CD1c-positive myeloid dendritic cell (primary cell): Measurements from ENCODE around the gene ANO4.
"Not testable (repeated sequence)": the region's sequence is repeated elsewhere in the genome, so short reads cannot be mapped to it uniquely, and the experiment has no call there.

Source experiments
- DNase-seq: peaks from one replicate; pipeline ENCODE4 v3.0.0-alpha.2; 2016; ENCODE audit errors: extremely low spot score

ANO4 gene

DNA sequence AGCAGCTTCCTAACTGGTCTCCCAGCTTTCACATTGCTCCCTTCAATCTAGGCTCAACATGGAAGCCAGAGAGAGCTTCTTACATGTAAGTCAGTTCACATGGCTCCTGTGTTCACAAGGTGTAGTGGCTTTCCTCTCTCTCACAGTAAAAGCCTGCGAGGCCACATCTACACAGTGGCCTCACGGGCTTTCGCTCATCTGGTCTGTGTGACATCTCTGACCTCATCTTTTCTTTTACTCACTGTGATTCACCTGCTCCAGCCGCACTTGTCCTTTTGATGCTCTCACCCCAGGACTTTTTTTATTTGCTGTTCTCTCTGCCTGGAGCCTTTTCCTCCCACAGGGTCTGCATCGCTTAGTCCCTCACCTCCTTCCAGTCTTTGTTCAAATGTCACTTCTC lies 293.3 kb downstream of the ANO4 start:
- DNase-seq, result no peak

DNA sequence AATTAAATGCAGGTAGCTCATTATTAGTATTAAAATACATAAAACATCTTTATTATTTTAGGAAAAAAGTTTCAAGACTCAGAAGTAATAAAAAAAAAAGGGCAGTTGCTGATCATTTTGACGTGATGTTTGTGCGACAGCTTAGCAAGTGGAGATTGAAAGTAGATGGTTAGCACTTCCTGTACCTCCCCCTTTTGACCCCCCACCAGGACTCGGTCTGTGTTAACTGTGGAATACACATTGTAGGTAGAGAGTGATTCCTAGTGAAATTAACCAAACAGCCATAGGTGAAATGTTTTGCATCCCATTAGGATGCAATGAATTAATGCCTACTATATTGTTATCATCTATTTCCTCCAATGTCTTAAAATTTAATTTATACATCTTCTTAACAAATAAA lies 294.7 kb downstream of the ANO4 start:
- no peak for DNase-seq

DNA sequence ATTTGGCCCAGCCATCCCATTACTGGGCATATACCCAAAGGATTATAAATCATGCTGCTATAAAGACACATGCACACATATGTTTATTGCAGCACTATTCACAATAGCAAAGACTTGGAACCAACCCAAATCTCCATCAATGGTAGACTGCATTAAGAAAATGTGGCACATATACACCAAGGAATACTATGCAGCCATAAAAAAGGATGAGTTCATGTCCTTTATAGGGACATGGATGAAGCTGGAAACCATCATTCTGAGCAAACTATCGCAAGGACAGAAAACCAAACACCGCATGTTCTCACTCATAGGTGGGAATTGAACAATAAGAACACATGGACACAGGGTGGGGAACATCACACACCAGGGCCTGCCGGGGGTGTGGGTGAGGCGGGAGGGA lies 295.6 kb downstream of the ANO4 start:
- DNase-seq, result not testable (repeated sequence)

DNA sequence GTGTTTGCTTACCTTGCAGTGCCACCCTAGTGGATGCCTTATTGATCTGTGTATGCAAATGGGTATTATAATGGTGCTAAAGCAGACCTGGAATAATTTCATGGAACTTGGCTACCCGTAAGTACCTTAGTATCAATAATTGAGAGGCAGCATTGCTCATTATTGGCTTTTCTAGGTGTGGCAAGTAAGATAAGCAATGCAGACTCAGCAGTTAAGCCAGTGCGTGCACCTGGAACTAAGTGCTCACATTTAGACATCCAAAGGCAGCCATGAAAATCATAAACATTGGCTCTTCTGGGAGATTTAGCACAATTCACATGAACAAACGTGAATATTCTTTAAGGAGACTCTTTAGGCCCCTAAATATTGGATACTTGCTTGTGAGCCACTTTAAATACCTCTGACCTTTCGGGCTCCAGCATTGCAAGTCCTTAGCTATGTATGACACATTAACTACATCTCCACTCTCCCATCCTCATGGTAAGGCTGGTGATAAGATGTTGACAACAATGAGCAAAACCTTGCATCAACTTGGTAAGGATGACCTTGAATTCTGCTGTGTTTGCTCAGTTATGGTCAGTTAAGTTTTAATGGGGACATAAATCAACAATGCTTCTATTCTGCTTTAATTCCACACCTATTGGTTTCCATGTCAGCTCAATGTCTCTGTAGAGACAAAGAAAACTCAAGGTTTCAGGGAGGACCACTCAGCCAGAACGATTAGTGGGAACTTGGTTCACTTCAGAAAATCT lies 303.4 kb downstream of the ANO4 start:
- no peak for DNase-seq

DNA sequence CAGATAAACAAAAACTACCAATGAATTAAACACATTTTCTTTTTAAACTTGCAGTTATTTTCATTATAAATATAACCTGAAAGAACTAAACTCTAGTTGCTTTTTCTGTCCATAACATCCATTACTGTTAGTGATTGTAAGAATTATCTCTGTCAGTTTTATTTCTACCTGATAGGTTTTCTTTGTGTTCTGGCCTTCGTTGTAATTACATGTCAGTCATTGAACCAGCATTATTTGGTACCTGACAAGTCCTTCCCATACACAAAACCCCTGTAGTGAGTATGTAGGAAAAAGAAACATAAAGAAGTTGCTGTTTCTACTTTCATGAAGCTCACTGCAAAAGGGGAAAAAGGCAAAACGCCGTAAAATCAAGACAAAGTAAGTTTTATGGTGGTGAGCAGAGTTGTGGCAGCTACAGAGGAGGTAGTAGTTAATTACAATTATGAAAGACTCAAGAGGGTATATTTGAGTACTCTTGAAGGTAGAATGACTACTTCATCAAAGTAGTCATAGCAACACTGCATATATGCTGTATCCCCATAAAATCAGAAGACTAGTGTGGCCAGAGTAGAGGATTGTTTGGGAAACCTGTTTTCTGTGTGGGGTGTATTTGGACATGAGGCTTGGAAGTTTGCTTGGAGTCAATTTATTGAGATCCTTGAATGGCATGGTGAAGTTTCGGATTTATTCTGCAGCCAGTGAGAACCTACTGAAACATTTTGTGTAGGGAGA lies 312.6 kb downstream of the ANO4 start:
- no peak for DNase-seq

DNA sequence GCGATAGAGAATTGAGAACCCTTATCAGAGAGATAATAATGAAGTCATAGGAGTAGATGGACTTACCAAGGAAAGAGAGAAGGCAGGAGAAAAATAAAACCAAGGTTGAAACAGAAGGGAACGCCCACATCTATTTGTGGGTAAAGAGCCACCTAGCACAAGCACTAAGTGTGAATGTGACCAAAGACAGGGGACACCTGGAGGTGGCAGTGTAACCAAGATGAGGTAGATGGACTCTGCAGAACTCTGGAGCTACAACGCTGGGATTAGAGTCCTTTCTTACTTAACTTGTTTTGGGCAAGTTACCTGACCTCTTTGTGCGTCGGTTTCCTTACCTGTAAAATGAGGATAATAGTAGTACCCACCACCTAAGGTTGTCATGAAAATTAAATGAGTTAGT lies 313.6 kb downstream of the ANO4 start:
- DNase-seq, result no peak

DNA sequence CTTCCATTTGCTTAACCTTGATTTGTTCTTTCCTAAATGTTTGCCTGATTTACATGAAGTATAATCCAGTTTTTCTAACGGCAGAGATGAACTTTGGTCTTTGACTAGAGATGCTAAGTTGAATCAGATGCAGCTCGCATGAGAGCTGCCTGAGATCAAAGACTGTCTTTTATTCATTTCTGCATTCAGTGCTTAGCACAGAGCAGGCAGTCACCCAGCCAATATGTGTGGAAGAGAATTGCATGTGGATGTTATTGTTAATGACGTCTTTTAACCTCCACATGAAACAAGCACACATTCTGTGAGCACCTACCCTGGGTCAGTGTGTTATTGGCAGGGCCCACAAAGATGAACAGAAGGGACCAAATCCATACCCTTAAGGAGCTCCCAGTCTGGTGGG lies 316.3 kb downstream of the ANO4 start:
- no peak for DNase-seq

DNA sequence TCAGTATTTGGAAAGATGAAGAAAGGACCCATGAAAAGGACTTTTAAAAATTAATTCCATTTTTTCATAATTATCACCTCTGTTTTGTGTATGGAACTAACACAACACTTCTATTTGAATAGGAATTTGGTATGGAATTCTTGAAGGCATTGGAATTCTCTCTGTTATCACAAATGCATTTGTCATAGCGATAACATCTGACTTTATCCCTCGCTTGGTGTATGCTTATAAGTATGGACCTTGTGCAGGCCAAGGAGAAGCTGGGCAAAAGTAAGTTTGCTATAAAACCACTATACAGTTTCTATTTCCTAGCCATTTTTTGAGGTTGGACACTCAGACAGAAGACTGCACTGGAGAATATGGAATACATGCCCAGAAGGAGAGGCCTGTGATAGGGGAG lies 316.9 kb downstream of the ANO4 start:
- DNase-seq, result no peak

DNA sequence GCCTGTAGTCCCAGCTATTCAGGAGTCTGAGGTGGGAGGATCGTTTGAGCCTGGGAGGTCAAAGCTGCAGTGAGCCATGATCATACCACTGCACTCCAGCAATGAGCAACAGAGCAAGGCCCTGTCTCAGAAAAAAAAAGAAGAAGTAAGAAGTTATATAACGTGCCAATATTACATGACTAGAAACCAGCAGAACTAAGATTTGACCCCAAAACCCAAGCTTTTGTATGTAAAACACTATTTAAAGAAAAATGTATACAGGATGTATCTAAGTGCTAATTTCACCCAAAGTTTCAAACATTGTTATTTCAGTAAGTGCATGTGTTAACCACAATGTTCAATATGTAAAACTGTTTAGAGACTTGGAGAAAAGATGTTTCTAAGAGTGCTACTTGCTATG lies 320.8 kb downstream of the ANO4 start:
- no peak for DNase-seq

DNA sequence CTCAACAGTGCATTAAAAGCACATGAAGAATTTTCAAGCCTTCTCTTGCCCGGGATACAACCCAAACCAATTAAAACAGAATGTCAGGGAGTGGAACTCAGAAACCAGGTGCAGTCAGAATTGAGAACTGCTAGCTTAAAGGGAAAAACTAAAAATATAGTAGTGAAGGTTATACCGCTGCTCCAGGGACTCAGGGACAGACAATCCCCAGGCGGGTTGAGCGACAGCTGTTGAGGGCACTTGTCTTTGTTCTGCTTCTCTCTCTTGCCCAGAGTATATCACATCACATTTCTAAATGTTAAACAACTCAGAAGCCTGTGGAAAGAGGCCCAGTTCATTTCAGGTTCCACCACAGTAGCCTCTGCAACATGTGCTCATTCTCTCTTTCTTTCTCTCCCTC lies 322.3 kb downstream of the ANO4 start:
- no peak for DNase-seq

DNA sequence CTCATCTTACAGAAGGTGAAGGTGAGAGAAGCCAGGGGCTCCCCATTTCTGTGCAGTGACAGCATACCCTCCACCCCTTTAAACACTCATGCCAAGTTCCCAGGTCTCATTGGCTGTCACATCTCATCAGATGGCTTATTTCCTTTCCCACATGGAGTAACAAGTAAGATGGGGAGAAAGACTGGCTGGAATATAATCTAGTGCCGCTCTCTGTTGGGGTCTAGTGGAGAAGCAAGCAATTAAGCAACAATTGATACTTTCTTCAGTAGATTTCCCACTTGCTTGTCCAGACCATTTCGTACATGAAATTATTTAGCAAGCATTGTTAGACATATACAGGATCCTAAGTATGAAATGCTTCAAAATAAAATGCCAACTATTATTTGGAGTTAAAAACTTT lies 323.3 kb downstream of the ANO4 start:
- DNase-seq, result no peak

DNA sequence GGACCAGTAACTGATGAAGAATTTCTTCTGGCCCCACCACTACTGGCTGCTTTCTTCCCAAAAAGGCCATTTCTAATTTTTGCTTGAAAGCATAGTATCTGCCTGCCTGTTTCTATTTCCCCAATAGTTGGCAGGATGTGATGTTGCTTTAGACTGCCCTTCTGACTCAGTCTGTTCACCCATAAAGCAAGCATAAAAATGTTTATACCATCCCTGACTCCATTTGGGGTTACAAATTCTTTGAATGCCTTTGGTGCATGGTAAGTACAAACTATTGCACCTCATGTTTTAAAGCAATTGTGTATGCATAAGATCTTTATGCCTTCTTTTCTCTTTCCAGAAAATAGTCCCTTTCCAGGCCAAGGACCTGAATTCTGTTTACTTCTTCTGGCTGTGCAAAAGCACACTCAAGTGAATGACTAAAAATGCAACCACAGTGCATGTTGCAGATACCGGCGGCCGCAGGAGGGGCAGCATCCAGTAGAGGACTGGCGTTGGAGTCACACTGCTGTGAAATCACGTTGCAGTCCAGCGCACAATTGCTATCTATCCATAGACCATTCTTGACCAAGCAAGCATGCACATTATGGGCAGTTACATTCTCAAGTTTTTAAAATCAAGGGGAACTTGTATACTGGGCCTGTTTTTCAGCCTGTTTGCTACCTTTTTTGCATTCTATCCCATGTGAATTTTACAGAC lies 333.1 kb downstream of the ANO4 start:
- DNase-seq, result no peak

DNA sequence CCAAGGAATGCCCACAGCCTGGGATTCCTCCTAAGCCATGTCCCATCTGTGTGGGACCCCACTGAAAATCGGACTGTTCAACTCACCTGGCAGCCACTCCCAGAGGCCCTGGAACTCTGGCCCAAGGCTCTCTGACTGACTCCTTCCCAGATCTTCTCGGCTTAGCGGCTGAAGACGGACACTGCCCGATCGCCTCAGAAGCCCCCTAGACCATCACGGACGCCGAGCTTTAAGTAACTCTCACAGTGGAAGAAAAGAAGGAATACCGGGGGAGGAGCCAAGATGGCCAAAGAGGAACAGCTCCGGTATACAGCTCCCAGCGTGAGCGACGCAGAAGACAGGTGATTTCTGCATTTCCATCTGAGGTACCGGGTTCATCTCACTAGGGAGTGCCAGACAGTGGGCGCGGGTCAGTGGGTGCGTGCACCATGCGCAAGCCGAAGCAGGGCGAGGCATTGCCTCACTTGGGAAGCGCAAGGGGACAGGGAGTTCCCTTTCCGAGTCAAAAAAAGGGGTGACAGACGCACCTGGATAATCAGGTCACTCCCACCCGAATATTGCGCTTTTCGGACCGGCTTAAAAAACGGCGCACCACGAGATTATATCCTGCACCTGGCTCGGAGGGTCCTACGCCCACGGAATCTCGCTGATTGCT lies 351.3 kb downstream of the ANO4 start:
- not testable (repeated sequence) for DNase-seq

DNA sequence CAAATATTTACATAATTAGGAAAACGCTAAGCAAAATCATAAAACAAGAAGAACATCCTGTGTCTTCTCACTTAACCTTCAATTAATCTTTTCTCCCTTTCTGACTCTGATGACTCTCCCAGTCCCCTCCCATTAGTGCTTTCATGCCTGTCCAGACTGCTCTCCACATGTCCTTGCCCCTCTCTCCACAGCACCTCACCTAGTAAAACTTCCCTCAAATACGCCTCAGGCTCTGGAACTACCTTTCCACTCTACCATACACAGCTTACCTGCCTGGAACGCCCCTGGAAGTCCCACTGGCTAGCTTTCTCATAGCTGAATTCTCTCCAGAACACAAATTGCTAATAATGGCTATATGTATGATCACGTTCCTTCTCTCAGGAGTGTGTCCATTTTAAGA lies 370.7 kb downstream of the ANO4 start:
- no peak for DNase-seq

DNA sequence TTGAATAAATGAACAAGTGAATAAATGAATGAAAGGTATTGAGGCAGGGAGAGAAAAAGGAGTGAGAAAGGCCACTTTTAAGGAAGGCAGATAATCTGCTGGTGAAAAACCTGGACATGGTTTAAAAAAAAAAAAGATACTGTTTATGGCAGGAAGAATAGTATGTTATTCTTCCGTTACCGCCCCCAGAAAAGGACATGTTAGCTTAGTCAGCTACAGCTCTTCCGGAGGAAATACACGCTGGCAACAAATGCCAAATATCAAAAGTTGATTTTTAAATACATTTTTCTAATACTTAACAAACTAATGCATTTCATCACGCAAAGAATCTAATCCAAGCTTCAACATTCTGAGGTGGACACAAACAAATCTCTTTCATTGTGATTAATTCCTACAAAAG lies 372.3 kb downstream of the ANO4 start:
- DNase-seq, result no peak

DNA sequence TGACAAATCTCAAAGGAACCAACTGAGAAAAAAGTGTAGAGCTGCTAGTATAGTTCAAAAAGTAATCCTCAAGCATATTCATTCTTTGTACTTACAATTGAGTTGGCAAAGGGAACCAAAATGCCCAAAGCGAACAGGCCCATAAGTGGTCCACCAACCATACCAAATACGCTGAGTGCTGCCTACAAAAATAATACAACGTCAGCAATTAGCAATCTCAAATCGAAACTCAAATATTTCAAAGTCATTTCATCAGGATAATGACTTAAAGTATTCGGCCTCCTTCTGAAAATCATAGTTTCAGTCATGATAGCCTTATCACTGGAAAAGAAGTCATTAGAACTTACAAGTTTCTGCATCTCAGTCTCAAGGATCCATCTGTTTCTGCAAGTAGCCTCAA lies 373.4 kb downstream of the ANO4 start:
- DNase-seq, result no peak

DNA sequence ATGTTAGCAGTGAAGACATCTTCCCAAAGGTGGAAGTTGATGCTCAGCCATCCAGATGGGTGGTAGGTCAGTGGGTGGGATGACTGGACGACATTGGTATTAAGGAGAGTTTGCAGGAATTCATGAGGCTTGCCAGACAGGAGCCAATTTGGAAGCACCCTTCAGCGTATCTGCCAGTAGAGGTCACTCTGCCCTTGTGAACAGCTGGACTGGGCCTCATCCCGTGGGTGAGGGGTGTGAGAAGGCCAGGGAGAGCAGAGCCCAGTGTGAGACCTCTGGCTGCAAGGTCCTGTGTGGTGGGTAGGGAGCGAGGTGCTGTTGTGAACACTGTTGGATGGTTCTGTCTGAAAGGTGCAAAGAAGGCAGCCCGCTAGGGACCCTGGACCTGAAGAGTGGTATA lies 377.7 kb downstream of the ANO4 start:
- no peak for DNase-seq

DNA sequence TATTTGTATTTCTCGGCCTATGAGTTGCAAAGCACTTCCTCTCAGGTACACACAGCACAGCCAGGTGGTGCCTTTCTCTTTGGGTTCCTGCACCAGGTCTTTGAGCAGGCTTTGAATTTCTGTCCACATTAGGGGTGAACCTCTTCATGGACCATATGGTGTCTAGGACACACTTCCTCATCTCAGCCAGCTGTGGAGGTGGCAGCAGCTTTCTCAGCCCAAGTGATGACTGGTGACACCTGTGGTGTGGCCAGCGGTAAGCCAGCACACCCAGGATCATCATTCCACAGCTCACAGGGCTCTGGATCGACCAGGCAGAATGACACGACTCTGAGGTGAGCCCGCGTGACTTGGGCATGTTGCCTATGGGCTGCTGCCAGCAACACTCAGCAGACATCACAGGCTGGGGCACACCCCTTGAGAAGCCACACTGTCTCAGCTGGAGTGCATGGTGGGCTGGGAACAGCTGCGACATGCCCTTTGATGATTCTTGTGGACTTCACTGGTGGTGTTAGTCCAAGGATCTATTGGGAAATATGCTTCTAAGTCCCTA lies 378.7 kb downstream of the ANO4 start:
- no peak for DNase-seq

DNA sequence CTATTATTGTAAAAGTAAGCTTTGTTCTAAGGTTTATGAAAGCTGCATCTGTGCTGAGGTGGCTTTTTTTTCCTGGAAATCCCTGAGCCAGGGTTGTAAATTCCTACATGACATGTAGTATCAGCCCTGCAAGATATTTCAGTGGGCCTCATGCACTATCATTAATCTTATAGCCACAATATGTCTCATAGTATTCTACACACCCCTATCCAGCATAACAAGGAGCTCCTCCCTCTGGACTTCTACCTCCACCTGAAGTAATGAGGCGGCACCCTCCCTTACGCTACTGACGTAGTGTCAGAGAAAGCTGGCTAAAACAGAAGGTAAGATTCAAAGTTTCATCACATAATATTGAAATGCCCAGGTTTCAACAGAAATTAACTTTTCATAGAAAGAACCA lies 380.0 kb downstream of the ANO4 start:
- no peak for DNase-seq
